A549 treated with DMSO at 1 μM for 4 hours (cell line): ENCODE measurements around the gene PCDHA7. TPM values are rescaled to one million over a fixed set of nuclear protein-coding genes. Genes with fewer than 3 reads are reported as not detected.

Experiments
- total RNA-seq: library from RNA; stranded (reverse); fragments of 200-300 nt; extraction: Qiagen RNA extraction; gene quantifications from 5 replicates; pipeline ENCODE4 v1.2.3, GENCODE V29; 2022; ENCODE audit warnings: low read depth

The PCDHA7 gene
- total RNA-seq, 1 experiment from 2014 or later, result 0.09 TPM

Other genes with a start within 250 kb of the PCDHA7 start
- 3.6 to 4.4 TPM (median 4.0 TPM) in 5 replicates for gene CD14, start 201.1 kb upstream of the PCDHA7 start, total RNA-seq
- 9.3 to 15.1 TPM (median 13.0 TPM) in 5 replicates for gene TMCO6, start 194.8 kb upstream of the PCDHA7 start, total RNA-seq
- 107 to 124 TPM (median 115 TPM) in 5 replicates for gene NDUFA2, start 186.6 kb upstream of the PCDHA7 start, total RNA-seq
- 94.5 to 107 TPM (median 102 TPM) in 5 replicates for gene IK, start 186.4 kb upstream of the PCDHA7 start, total RNA-seq
- gene WDR55, start 169.4 kb upstream of the PCDHA7 start, total RNA-seq, result 29.5 to 32.7 TPM (median 31.6 TPM) in 5 replicates
- 0.28 to 1.4 TPM (median 0.84 TPM) in 5 replicates for gene DND1, start 160.7 kb upstream of the PCDHA7 start, total RNA-seq
- 76.9 to 85.2 TPM (median 79.9 TPM) in 5 replicates for gene HARS1, start 142.9 kb upstream of the PCDHA7 start, total RNA-seq
- 36.5 to 41.0 TPM (median 39.5 TPM) in 5 replicates for gene HARS2, start 142.8 kb upstream of the PCDHA7 start, total RNA-seq
- gene ZMAT2, start 133.8 kb upstream of the PCDHA7 start, total RNA-seq, result 82.3 to 114 TPM (median 86.1 TPM) in 5 replicates
- gene PCDHA1, start 48.1 kb upstream of the PCDHA7 start, total RNA-seq, result 0.10 to 0.19 TPM (median 0.16 TPM) in 5 replicates
- 0.03 to 0.08 TPM (median 0.07 TPM) in 5 replicates for gene PCDHA2, start 39.4 kb upstream of the PCDHA7 start, total RNA-seq
- 0.76 to 1.2 TPM (median 0.92 TPM) in 5 replicates for gene PCDHA3, start 33.2 kb upstream of the PCDHA7 start, total RNA-seq
- 1.5 to 2.0 TPM (median 1.8 TPM) in 5 replicates for gene PCDHA4, start 27.2 kb upstream of the PCDHA7 start, total RNA-seq
- 0.56 to 0.86 TPM (median 0.77 TPM) in 5 replicates for gene PCDHA5, start 12.7 kb upstream of the PCDHA7 start, total RNA-seq
- 0.08 to 0.10 TPM (median 0.09 TPM) in 3 of 5 replicates, not detected in the others for gene PCDHA6, start 6.3 kb upstream of the PCDHA7 start, total RNA-seq
- 0.03 to 0.13 TPM (median 0.07 TPM) in 4 of 5 replicates, not detected in the other for gene PCDHA8, start 6.9 kb downstream of the PCDHA7 start, total RNA-seq
- 0.01 TPM in 1 of 5 replicates, not detected in the others for gene PCDHA9, start 14.1 kb downstream of the PCDHA7 start, total RNA-seq
- 0.01 to 0.06 TPM (median 0.01 TPM) in 4 of 5 replicates, not detected in the other for gene PCDHA10, start 21.6 kb downstream of the PCDHA7 start, total RNA-seq
- 0.07 to 0.17 TPM (median 0.10 TPM) in 4 of 5 replicates, not detected in the other for gene PCDHA11, start 34.7 kb downstream of the PCDHA7 start, total RNA-seq
- gene PCDHA12, start 41.0 kb downstream of the PCDHA7 start, total RNA-seq, result 2.7 to 3.1 TPM (median 2.9 TPM) in 5 replicates
- gene PCDHA13, start 47.9 kb downstream of the PCDHA7 start, total RNA-seq, result 0.03 to 0.11 TPM (median 0.05 TPM) in 5 replicates
- 1.0 to 1.5 TPM (median 1.4 TPM) in 5 replicates for gene PCDHAC1, start 92.0 kb downstream of the PCDHA7 start, total RNA-seq
- gene PCDHAC2, start 132.2 kb downstream of the PCDHA7 start, total RNA-seq, result 2.6 to 3.2 TPM (median 2.6 TPM) in 5 replicates
- gene PCDHB1, start 217.1 kb downstream of the PCDHA7 start, total RNA-seq, result not detected in 5 replicates